Breast epithelium (tissue), 4 donors: Measurements from ENCODE around the gene STAC3. TPM values are rescaled to one million over a fixed set of nuclear protein-coding genes. Genes with fewer than 3 reads are reported as not detected.

Experiments
- DNase-seq, 2 donors: peaks; one replicate each; pipeline ENCODE4 v3.0.0-alpha.2; 2019; ENCODE audit warnings: low spot score in 2 of 2
- H3K27ac ChIP-seq, 2 donors: fragments of 200-600 bp; sonication (generic) in 1 of 2; one replicate each; pipeline ENCODE4 v1.5.1; 2016 to 2019; ENCODE audit warnings: mild to moderate bottlenecking in 1 of 2
- H3K27me3 ChIP-seq, 2 donors: fragments of 200-600 bp; sonication (generic) in 1 of 2; one replicate each; pipeline versions ENCODE4 v1.5.1 to v1.6.0; 2017 to 2019; ENCODE audit warnings: control low read depth in 1 of 2, mild to moderate bottlenecking in 1 of 2
- H3K36me3 ChIP-seq: fragments of 200-600 bp; one replicate; pipeline ENCODE4 v1.5.1; 2019
- H3K4me1 ChIP-seq, 2 donors: fragments of 200-600 bp; sonication (generic); one replicate each; pipeline ENCODE4 v1.5.1; 2016 to 2019; ENCODE audit warnings: control low read depth in 1 of 2
- H3K4me3 ChIP-seq, 3 donors: fragments of 200-600 bp; sonication (generic); 1 replicate in 2 of 3; 2 replicates in 1 of 3; pipeline ENCODE4 v1.5.1; 2016 to 2019; ENCODE audit warnings: mild to moderate bottlenecking in 3 of 3, moderate library complexity in 2 of 3
- H3K9me3 ChIP-seq, 2 donors: fragments of 200-600 bp; sonication (generic) in 1 of 2; one replicate each; pipeline ENCODE4 v1.5.1; 2016 to 2019; ENCODE audit warnings: control low read depth in 1 of 2
- CTCF ChIP-seq, 3 donors: fragments of 450-650 bp; IDR thresholded peaks; one replicate each; pipeline ENCODE4 v1.5.1; 2016 to 2017; ENCODE audit warnings: antibody characterized with exemption in 3 of 3, mild to moderate bottlenecking in 3 of 3, moderate library complexity in 3 of 3
- POLR2A ChIP-seq: fragments of 450-650 bp; IDR thresholded peaks from one replicate; pipeline ENCODE4 v1.6.1; 2016; ENCODE audit warnings: antibody characterized with exemption, mild to moderate bottlenecking, moderate library complexity
- POLR2AphosphoS5 ChIP-seq, 3 donors: sonication (generic); formaldehyde crosslinking; IDR thresholded peaks; one replicate each; pipeline ENCODE4 v1.6.1; 2017; ENCODE audit warnings: antibody characterized with exemption in 3 of 3
- intact Hi-C: fragments of 100-400 bp; cut with DNase I; formaldehyde crosslinking; loops from one replicate; pipeline ENCODE4 v1.15.1; 2023; ENCODE audit warnings: low total_unique reads
- total RNA-seq, 3 donors: library from RNA; depleted of rRNA; stranded (reverse); fragments of >200 nt; gene quantifications; one replicate each; pipeline ENCODE4 v1.1.0, GENCODE V29; 2016

STAC3 gene
- total RNA-seq, 3 donors from 2014 or later: 0.98 to 3.2 (median 1.6) TPM

DNA sequence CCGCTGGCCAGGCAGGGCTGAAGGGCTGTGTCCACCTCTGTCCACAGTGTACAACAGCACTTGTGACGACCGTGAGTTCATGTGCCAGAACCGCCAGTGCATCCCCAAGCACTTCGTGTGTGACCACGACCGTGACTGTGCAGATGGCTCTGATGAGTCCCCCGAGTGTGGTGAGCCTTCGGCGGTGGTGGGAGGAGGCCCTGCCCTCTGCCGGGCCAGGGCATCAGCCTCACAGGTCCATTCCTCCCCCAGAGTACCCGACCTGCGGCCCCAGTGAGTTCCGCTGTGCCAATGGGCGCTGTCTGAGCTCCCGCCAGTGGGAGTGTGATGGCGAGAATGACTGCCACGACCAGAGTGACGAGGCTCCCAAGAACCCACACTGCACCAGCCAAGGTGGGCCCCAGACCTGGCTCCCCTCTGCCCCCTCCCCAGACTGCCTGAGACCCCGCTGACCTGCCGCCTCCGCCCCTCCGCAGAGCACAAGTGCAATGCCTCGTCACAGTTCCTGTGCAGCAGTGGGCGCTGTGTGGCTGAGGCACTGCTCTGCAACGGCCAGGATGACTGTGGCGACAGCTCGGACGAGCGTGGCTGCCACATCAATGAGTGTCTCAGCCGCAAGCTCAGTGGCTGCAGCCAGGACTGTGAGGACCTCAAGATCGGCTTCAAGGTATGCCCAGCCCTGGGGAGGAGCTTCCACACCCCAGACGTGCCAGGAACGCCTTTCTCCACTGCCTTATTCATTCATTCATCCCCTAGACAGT is 55.2 kb downstream of the STAC3 start:
- Histone ChIP-seq H3K4me3 (no peak overlapping the region), H3K9me3 (no peaks in the 10 kb centered on the region), H3K36me3 (peaks cover 5% of the 10 kb centered on the region), H3K4me1 (no peaks in the 10 kb centered on the region), H3K27me3 (no peaks in the 10 kb centered on the region), H3K27ac (peak overlapping the region in 1 of 2 donors; percentile 7)
- no peak for DNase-seq
- intact Hi-C loops: no loop called here
- TF ChIP-seq CTCF (IDR thresholded peaks at IDR 0.05): no peak
- TF ChIP-seq POLR2AphosphoS5 (IDR thresholded peaks at IDR 0.05): no peak
- no peak for TF ChIP-seq POLR2A

- H3K36me3 ChIP-seq: peaks cover 5% of the 10 kb centered on the region
- no peaks in the 10 kb centered on the region for H3K9me3 ChIP-seq
- peak overlapping the region in 1 of 2 donors; percentile 7 for H3K27ac ChIP-seq
- DNase-seq: no peak
- intact Hi-C loops: no loop called here
- TF ChIP-seq POLR2A: no peak
- no peak for TF ChIP-seq POLR2AphosphoS5 (IDR thresholded peaks at IDR 0.05)
- no peak for TF ChIP-seq CTCF (IDR thresholded peaks at IDR 0.05)
- H3K27me3 ChIP-seq: no peaks in the 10 kb centered on the region
- H3K4me3 ChIP-seq: no peak overlapping the region
- no peaks in the 10 kb centered on the region for H3K4me1 ChIP-seq
Observed at GRCh38 chr12:57195186-57195585, 55.8 kb downstream of the STAC3 start.

GRCh38 chr12:57194253-57194652 is 56.7 kb downstream of the STAC3 start:
- Histone ChIP-seq H3K27ac (no peak overlapping the region), H3K9me3 (no peaks in the 10 kb centered on the region), H3K36me3 (peaks cover 5% of the 10 kb centered on the region), H3K4me1 (no peaks in the 10 kb centered on the region), H3K27me3 (no peaks in the 10 kb centered on the region), H3K4me3 (no peak overlapping the region)
- intact Hi-C loops: no loop called here
- no peak for DNase-seq
- TF ChIP-seq CTCF (IDR thresholded peaks at IDR 0.05) (no peak), POLR2AphosphoS5 (IDR thresholded peaks at IDR 0.05) (no peak), POLR2A (no peak)

DNA sequence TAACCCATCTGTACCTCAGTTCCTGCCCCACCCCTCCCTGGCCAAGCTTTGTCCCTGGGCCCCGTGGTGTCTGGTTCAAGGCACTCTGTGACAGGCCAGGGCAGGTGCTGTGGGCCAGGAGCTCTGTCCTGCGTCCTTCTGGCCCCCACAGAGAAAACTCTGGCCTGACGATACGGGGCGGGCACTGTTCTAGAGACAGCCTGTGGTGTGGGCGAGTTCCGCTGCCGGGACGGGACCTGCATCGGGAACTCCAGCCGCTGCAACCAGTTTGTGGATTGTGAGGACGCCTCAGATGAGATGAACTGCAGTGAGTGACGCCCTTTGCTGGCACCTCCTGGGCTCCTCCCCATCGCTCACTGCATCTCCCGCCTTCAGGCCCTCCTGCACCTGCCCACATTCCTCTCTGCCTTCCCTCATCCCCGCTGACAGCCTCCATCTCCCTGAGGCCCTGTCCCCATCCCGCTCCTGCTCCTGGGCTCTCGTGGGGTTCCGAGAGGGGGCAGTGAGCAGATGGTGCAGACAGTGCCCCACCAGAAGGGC is 57.2 kb downstream of the STAC3 start:
- Histone ChIP-seq H3K4me3 (no peak overlapping the region), H3K27me3 (no peaks in the 10 kb centered on the region), H3K36me3 (peaks cover 5% of the 10 kb centered on the region), H3K27ac (no peak overlapping the region), H3K9me3 (no peaks in the 10 kb centered on the region), H3K4me1 (no peaks in the 10 kb centered on the region)
- no peak for DNase-seq
- TF ChIP-seq POLR2A (no peak), CTCF (IDR thresholded peaks at IDR 0.05) (no peak), POLR2AphosphoS5 (IDR thresholded peaks at IDR 0.05) (no peak)
- intact Hi-C loops: no loop called here

Other genes starting within 250 kb of the STAC3 start
- 1 to 10 TPM; 4.3 to 6.6 (median 6.1) TPM for gene ZBTB39, start 244.6 kb downstream of the STAC3 start, total RNA-seq
- not detected for gene TAC3, start 234.7 kb downstream of the STAC3 start, total RNA-seq
- gene MYO1A, start 201.1 kb downstream of the STAC3 start, total RNA-seq: 1 to 10 TPM in 1 of 3 donors, under 1 TPM in 2; 0.15 to 2.2 (median 0.98) TPM
- gene NEMP1, start 172.4 kb downstream of the STAC3 start, total RNA-seq: 10 to 100 TPM in 2 of 3 donors, 1 to 10 TPM in 1; 6.9 to 13.3 (median 10.9) TPM
- gene NAB2, start 162.1 kb downstream of the STAC3 start, total RNA-seq: 10 to 100 TPM in 2 of 3 donors, 1 to 10 TPM in 1; 9.0 to 33.2 (median 24.6) TPM
- gene STAT6, start 139.8 kb downstream of the STAC3 start, total RNA-seq: 100 to 1,000 TPM; 139 to 147 (median 146) TPM
- 100 to 1,000 TPM; 102 to 894 (median 240) TPM for gene LRP1, start 122.7 kb downstream of the STAC3 start, total RNA-seq
- gene LRP1-AS, start 103.6 kb downstream of the STAC3 start, total RNA-seq: not detected
- under 1 TPM in 1 of 3 donors, not detected in 2; 0.33 TPM for gene NXPH4, start 34.4 kb downstream of the STAC3 start, total RNA-seq
- gene SHMT2, start 21.5 kb downstream of the STAC3 start, total RNA-seq: 10 to 100 TPM; 37.9 to 63.3 (median 46.7) TPM
- 10 to 100 TPM; 31.6 to 43.0 (median 35.7) TPM for gene R3HDM2, start 179.9 kb upstream of the STAC3 start, total RNA-seq
- not detected for gene INHBC, start 183.6 kb upstream of the STAC3 start, total RNA-seq
- gene INHBE, start 204.1 kb upstream of the STAC3 start, total RNA-seq: not detected
- gene GLI1, start 208.6 kb upstream of the STAC3 start, total RNA-seq: 1 to 10 TPM in 2 of 3 donors, under 1 TPM in 1; 0.66 to 2.1 (median 1.2) TPM
- gene ARHGAP9, start 228.7 kb upstream of the STAC3 start, total RNA-seq: 10 to 100 TPM; 10.8 to 16.6 (median 11.1) TPM
- 10 to 100 TPM; 39.2 to 65.9 (median 60.2) TPM for gene MARS1, start 236.9 kb upstream of the STAC3 start, total RNA-seq